ENCODE results near the gene PPP1R9A. TPM values are rescaled to one million over a fixed set of nuclear protein-coding genes. Genes with fewer than 3 reads are reported as not detected.

PPP1R9A gene
- total RNA-seq, 4 donors from 2014 or later = 5.9 to 38.2 (median 13.7) TPM

GRCh38 chr7:95323410-95324129 is 416.2 kb downstream of the PPP1R9A start:
- intact Hi-C loops (cut with DNase I; ENCODE audit: low total_unique reads) = no loop called here
- no peaks in the 10 kb centered on the region for H3K9me3 ChIP-seq
- no peak overlapping the region for H3K27ac ChIP-seq
- H3K36me3 ChIP-seq = no peaks in the 10 kb centered on the region
- DNase-seq (no peak), ATAC-seq (no peak)
- H3K27me3 ChIP-seq = no peaks in the 10 kb centered on the region
- no peaks in the 10 kb centered on the region for H3K4me1 ChIP-seq
- TF ChIP-seq POLR2A (IDR thresholded peaks at IDR 0.05) = no peak
- no peak for TF ChIP-seq CTCF (IDR thresholded peaks at IDR 0.05 in 4 of 5, conservative IDR thresholded peaks at IDR 0.05 in 1 of 5)
- no peak overlapping the region for H3K4me3 ChIP-seq
- in situ Hi-C loops (cut with MboI; ENCODE audit: low sequenced_read_pairs in 4 of 4) = no loop called here

GRCh38 chr7:95324431-95324830 is 417.0 kb downstream of the PPP1R9A start, which contains the start of gene PON1:
TSS of gene PON1 (minus strand) at chr7:95324532. CDS start at chr7:95324475, 57 bp downstream.
- Histone ChIP-seq H3K4me3 (no peak within 1 kb of the TSS), H3K27ac (no peak within 1 kb of the TSS), H3K9me3 (no peaks in the 10 kb centered on the region), H3K27me3 (no peaks in the 10 kb centered on the region), H3K4me1 (no peaks in the 10 kb centered on the region), H3K36me3 (no peaks in the 10 kb centered on the region)
- in situ Hi-C loops (cut with MboI; ENCODE audit: low sequenced_read_pairs in 4 of 4) (no loop called here), intact Hi-C loops (cut with DNase I; ENCODE audit: low total_unique reads) (no loop called here)
- ATAC-seq (no peak), DNase-seq (no peak)
- TF ChIP-seq POLR2A (IDR thresholded peaks at IDR 0.05) = no peak
- TF ChIP-seq CTCF (IDR thresholded peaks at IDR 0.05 in 4 of 5, conservative IDR thresholded peaks at IDR 0.05 in 1 of 5) = no peak

GRCh38 chr7:95327356-95327755 is 420.0 kb downstream of the PPP1R9A start:
- Histone ChIP-seq H3K27ac (no peak overlapping the region), H3K9me3 (no peaks in the 10 kb centered on the region), H3K4me3 (no peak overlapping the region), H3K4me1 (no peaks in the 10 kb centered on the region), H3K36me3 (no peaks in the 10 kb centered on the region), H3K27me3 (no peaks in the 10 kb centered on the region)
- no peak for TF ChIP-seq POLR2A (IDR thresholded peaks at IDR 0.05)
- ATAC-seq (no peak), DNase-seq (no peak)
- intact Hi-C loops (cut with DNase I; ENCODE audit: low total_unique reads) (no loop called here), in situ Hi-C loops (cut with MboI; ENCODE audit: low sequenced_read_pairs in 4 of 4) (no loop called here)

GRCh38 chr7:95330204-95330960 is 423.0 kb downstream of the PPP1R9A start:
- peak overlapping the region in 3 of 4 donors; percentile 7 to 26 (median 26) for H3K4me3 ChIP-seq
- intact Hi-C loops (cut with DNase I; ENCODE audit: low total_unique reads) (no loop called here), in situ Hi-C loops (cut with MboI; ENCODE audit: low sequenced_read_pairs in 4 of 4) (no loop called here)
- no peak overlapping the region for H3K27ac ChIP-seq
- H3K36me3 ChIP-seq = no peaks in the 10 kb centered on the region
- TF ChIP-seq POLR2A (IDR thresholded peaks at IDR 0.05) = no peak
- TF ChIP-seq CTCF (IDR thresholded peaks at IDR 0.05 in 4 of 5, conservative IDR thresholded peaks at IDR 0.05 in 1 of 5) = no peak
- H3K27me3 ChIP-seq = no peaks in the 10 kb centered on the region
- no peak for ATAC-seq
- no peak for DNase-seq
- no peaks in the 10 kb centered on the region for H3K9me3 ChIP-seq
- no peaks in the 10 kb centered on the region for H3K4me1 ChIP-seq

- in situ Hi-C loops (cut with MboI; ENCODE audit: low sequenced_read_pairs in 4 of 4) = no loop called here
- DNase-seq = no peak
- H3K27me3 ChIP-seq = no peaks in the 10 kb centered on the region
- H3K27ac ChIP-seq = no peak overlapping the region
- TF ChIP-seq POLR2A (IDR thresholded peaks at IDR 0.05) (no peak), CTCF (IDR thresholded peaks at IDR 0.05 in 4 of 5, conservative IDR thresholded peaks at IDR 0.05 in 1 of 5) (no peak)
- peak overlapping the region in 2 of 4 donors; percentile 26 for H3K4me3 ChIP-seq
- no peaks in the 10 kb centered on the region for H3K36me3 ChIP-seq
- ATAC-seq = no peak
- H3K9me3 ChIP-seq = no peaks in the 10 kb centered on the region
- no peaks in the 10 kb centered on the region for H3K4me1 ChIP-seq
- intact Hi-C loops (cut with DNase I; ENCODE audit: low total_unique reads) = no loop called here
Observed at GRCh38 chr7:95330961-95331337, 423.6 kb downstream of the PPP1R9A start.
